SK-N-SH (cell line): Measurements from ENCODE around the gene LRRIQ3.

Experiments used
- FOXM1 ChIP-seq: IDR thresholded peaks from 2 replicates; pipeline ENCODE4 v1.4.0; 2012; ENCODE audit warnings: low read depth, mild to moderate bottlenecking
- SIN3A ChIP-seq: IDR thresholded peaks from 2 replicates; pipeline ENCODE4 v1.6.1; 2012; ENCODE audit warnings: low read depth, mild to moderate bottlenecking, low read length, moderate library complexity, borderline replicate concordance
- TCF12 ChIP-seq: IDR thresholded peaks from 2 replicates; pipeline ENCODE4 v1.4.0; 2012
- TF ChIP-seq, protein P1 (sequence below): fragments of 200-600 bp; sonication (generic); IDR thresholded peaks from 2 replicates; pipeline ENCODE4 v1.6.1; 2017; ENCODE audit warnings: antibody characterized with exemption, mild to moderate bottlenecking, moderate library complexity
- TF ChIP-seq, protein P2 (sequence below): IDR thresholded peaks from 2 replicates; pipeline ENCODE4 v1.6.1; 2012; ENCODE audit warnings: mild to moderate bottlenecking, low read depth, low read length, moderate library complexity

DNA sequence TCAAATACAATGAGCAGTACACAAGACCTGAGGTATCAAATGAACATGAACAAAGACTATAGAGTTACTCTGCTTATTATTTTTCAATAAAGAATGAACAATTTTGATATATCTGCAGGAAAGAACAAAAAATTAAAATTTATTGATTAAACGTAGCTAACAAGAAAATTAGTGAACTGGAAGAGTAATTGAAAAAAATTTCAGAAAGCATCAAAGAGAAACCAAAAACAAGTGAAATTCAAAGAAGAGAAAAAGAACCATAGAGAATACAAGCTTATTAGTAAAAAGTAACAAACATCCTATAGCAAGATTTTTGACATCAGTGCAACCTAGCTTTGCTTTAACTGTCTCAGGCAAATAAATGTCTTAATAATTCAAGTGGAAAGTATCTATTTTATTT, 106.6 kb downstream of the LRRIQ3 start:
- TF ChIP-seq, protein P1, sequence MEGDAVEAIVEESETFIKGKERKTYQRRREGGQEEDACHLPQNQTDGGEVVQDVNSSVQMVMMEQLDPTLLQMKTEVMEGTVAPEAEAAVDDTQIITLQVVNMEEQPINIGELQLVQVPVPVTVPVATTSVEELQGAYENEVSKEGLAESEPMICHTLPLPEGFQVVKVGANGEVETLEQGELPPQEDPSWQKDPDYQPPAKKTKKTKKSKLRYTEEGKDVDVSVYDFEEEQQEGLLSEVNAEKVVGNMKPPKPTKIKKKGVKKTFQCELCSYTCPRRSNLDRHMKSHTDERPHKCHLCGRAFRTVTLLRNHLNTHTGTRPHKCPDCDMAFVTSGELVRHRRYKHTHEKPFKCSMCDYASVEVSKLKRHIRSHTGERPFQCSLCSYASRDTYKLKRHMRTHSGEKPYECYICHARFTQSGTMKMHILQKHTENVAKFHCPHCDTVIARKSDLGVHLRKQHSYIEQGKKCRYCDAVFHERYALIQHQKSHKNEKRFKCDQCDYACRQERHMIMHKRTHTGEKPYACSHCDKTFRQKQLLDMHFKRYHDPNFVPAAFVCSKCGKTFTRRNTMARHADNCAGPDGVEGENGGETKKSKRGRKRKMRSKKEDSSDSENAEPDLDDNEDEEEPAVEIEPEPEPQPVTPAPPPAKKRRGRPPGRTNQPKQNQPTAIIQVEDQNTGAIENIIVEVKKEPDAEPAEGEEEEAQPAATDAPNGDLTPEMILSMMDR = no peak
- TF ChIP-seq, protein P2, sequence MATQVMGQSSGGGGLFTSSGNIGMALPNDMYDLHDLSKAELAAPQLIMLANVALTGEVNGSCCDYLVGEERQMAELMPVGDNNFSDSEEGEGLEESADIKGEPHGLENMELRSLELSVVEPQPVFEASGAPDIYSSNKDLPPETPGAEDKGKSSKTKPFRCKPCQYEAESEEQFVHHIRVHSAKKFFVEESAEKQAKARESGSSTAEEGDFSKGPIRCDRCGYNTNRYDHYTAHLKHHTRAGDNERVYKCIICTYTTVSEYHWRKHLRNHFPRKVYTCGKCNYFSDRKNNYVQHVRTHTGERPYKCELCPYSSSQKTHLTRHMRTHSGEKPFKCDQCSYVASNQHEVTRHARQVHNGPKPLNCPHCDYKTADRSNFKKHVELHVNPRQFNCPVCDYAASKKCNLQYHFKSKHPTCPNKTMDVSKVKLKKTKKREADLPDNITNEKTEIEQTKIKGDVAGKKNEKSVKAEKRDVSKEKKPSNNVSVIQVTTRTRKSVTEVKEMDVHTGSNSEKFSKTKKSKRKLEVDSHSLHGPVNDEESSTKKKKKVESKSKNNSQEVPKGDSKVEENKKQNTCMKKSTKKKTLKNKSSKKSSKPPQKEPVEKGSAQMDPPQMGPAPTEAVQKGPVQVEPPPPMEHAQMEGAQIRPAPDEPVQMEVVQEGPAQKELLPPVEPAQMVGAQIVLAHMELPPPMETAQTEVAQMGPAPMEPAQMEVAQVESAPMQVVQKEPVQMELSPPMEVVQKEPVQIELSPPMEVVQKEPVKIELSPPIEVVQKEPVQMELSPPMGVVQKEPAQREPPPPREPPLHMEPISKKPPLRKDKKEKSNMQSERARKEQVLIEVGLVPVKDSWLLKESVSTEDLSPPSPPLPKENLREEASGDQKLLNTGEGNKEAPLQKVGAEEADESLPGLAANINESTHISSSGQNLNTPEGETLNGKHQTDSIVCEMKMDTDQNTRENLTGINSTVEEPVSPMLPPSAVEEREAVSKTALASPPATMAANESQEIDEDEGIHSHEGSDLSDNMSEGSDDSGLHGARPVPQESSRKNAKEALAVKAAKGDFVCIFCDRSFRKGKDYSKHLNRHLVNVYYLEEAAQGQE = no peak
- TF ChIP-seq FOXM1 = no peak
- TF ChIP-seq SIN3A = no peak
- TF ChIP-seq TCF12 = no peak
